Smooth muscle cell (in vitro differentiated cells): ENCODE results near the gene TRIP12. TPM values are rescaled to one million over a fixed set of nuclear protein-coding genes. Genes with fewer than 3 reads are reported as not detected.
"Not testable (repeated sequence)": the region's sequence is repeated elsewhere in the genome, so short reads cannot be mapped to it uniquely, and the experiment has no call there.

ENCODE experiments used
- DNase-seq: peaks from one replicate; lab custom pipeline; 2025; ENCODE audit not compliant: unreplicated experiment; lab: John Stamatoyannopoulos, UW
- H2AFZ ChIP-seq: fragments of 200-600 bp; sonication (generic); 2 replicates; pipeline ENCODE4 v1.6.0; 2016; ENCODE audit warnings: antibody characterized with exemption, low read depth, mild to moderate bottlenecking
- H3F3A ChIP-seq: fragments of 200-600 bp; sonication (generic); 2 replicates; pipeline ENCODE4 v1.6.0; 2017; ENCODE audit warnings: antibody characterized with exemption, low read depth
- H3K27ac ChIP-seq: fragments of 200-600 bp; sonication (generic); 2 replicates; pipeline ENCODE4 v1.5.1; 2016; ENCODE audit warnings: low read depth, mild to moderate bottlenecking
- H3K27me3 ChIP-seq: fragments of 200-600 bp; sonication (generic); 2 replicates; pipeline ENCODE4 v1.6.1; 2016; ENCODE audit warnings: low read depth, mild to moderate bottlenecking
- H3K36me3 ChIP-seq: fragments of 200-600 bp; sonication (generic); 2 replicates; pipeline ENCODE4 v1.5.1; 2016; ENCODE audit warnings: low read depth
- H3K4me1 ChIP-seq: fragments of 200-600 bp; sonication (generic); 2 replicates; pipeline ENCODE4 v1.5.1; 2016; ENCODE audit warnings: low read depth
- H3K4me2 ChIP-seq: fragments of 200-600 bp; sonication (generic); 2 replicates; pipeline ENCODE4 v1.6.0; 2016; ENCODE audit warnings: mild to moderate bottlenecking
- H3K4me3 ChIP-seq: fragments of 200-600 bp; sonication (generic); 2 replicates; pipeline ENCODE4 v1.5.1; 2016; ENCODE audit warnings: mild to moderate bottlenecking
- H3K79me2 ChIP-seq: fragments of 200-600 bp; sonication (generic); 2 replicates; pipeline ENCODE4 v1.6.0; 2016; ENCODE audit warnings: low read depth, mild to moderate bottlenecking
- H3K9ac ChIP-seq: fragments of 200-600 bp; sonication (generic); 2 replicates; pipeline ENCODE4 v1.6.0; 2016; ENCODE audit warnings: low read depth
- H3K9me3 ChIP-seq: fragments of 200-600 bp; sonication (generic); replicated peaks from 2 replicates; pipeline ENCODE4 v1.5.1; 2016; ENCODE audit warnings: low read depth
- H4K20me1 ChIP-seq: fragments of 200-600 bp; sonication (generic); 2 replicates; pipeline ENCODE4 v1.6.0; 2016; ENCODE audit warnings: low read depth
- CTCF ChIP-seq: fragments of 200-600 bp; sonication (generic); IDR thresholded peaks from 2 replicates; pipeline ENCODE4 v1.5.1; 2017; ENCODE audit warnings: borderline replicate concordance, mild to moderate bottlenecking, antibody characterized with exemption; ENCODE audit not compliant: insufficient read depth, poor library complexity, severe bottlenecking
- WGBS: methylation state at CpG from one replicate; pipeline ENCODE4 v1.1.7; 2016; ENCODE audit warnings: low lambda C conversion rate; 5-methylcytosine and 5-hydroxymethylcytosine counted together
- polyA plus RNA-seq: library from polyadenylated mRNA; unstranded; fragments of >200 nt; fragmentation: Nextera tagmentation; extraction: Ambion mirVana; gene quantifications from 2 replicates; pipeline ENCODE4 v1.2.1, GENCODE V29; 2016
- total RNA-seq: library from RNA; depleted of rRNA; stranded (reverse); fragments of >200 nt; gene quantifications from 2 replicates; pipeline ENCODE4 v1.2.3, GENCODE V29; 2014

Gene TRIP12
- total and polyA plus RNA-seq, 2 experiments from 2014 or later = 45.5 to 103 TPM

GRCh38 chr2:229752970-229753729, 168.7 kb downstream of the TRIP12 start:
- no peaks in the 10 kb centered on the region for H3F3A ChIP-seq
- H3K36me3 ChIP-seq = no peaks in the 10 kb centered on the region
- H3K79me2 ChIP-seq = no peaks in the 10 kb centered on the region
- H4K20me1 ChIP-seq = no peaks in the 10 kb centered on the region
- no peaks in the 10 kb centered on the region for H3K9me3 ChIP-seq
- 90% methylated on average over 11 of the region's 11 CpGs for WGBS
- no peak overlapping the region for H3K9ac ChIP-seq
- H3K4me1 ChIP-seq = no peaks in the 10 kb centered on the region
- no peak for DNase-seq
- H3K27ac ChIP-seq = no peak overlapping the region
- H3K27me3 ChIP-seq = no peaks in the 10 kb centered on the region
- no peak for TF ChIP-seq CTCF
- no peak overlapping the region for H2AFZ ChIP-seq
- H3K4me2 ChIP-seq = no peak overlapping the region
- H3K4me3 ChIP-seq = no peak overlapping the region

GRCh38 chr2:229749779-229750178, 172.0 kb downstream of the TRIP12 start:
- 98% methylated on average over 6 of the region's 6 CpGs for WGBS

GRCh38 chr2:229748950-229749349, 172.9 kb downstream of the TRIP12 start:
- Histone ChIP-seq H3K9ac (no peak overlapping the region), H3K9me3 (no peaks in the 10 kb centered on the region), H3K4me2 (no peak overlapping the region), H4K20me1 (no peaks in the 10 kb centered on the region), H3K36me3 (no peaks in the 10 kb centered on the region), H3F3A (no peaks in the 10 kb centered on the region), H2AFZ (no peak overlapping the region), H3K27ac (no peak overlapping the region), H3K4me3 (no peak overlapping the region), H3K27me3 (no peaks in the 10 kb centered on the region), H3K4me1 (no peaks in the 10 kb centered on the region), H3K79me2 (no peaks in the 10 kb centered on the region)
- TF ChIP-seq CTCF = no peak
- no peak for DNase-seq
- 93% methylated on average over 3 of the region's 3 CpGs for WGBS

More at GRCh38 chr2:229749779-229750178, 172.0 kb downstream of the TRIP12 start:
- TF ChIP-seq CTCF = no peak
- no peak overlapping the region for H3K4me2 ChIP-seq
- no peak overlapping the region for H3K27ac ChIP-seq
- no peaks in the 10 kb centered on the region for H3K9me3 ChIP-seq
- no peaks in the 10 kb centered on the region for H3K36me3 ChIP-seq
- H3K4me1 ChIP-seq = no peaks in the 10 kb centered on the region
- no peaks in the 10 kb centered on the region for H3K27me3 ChIP-seq
- no peak overlapping the region for H3K4me3 ChIP-seq
- H2AFZ ChIP-seq = no peak overlapping the region
- H3F3A ChIP-seq = no peaks in the 10 kb centered on the region
- no peaks in the 10 kb centered on the region for H4K20me1 ChIP-seq
- no peak overlapping the region for H3K9ac ChIP-seq
- no peaks in the 10 kb centered on the region for H3K79me2 ChIP-seq
- DNase-seq = no peak

GRCh38 chr2:229742691-229743090, 179.1 kb downstream of the TRIP12 start:
- not testable (repeated sequence) for H3K9ac ChIP-seq, H3K4me1 ChIP-seq, H3K9me3 ChIP-seq, H3K79me2 ChIP-seq, H3K36me3 ChIP-seq, H4K20me1 ChIP-seq, H3F3A ChIP-seq, DNase-seq, H3K27ac ChIP-seq, H3K4me3 ChIP-seq, H2AFZ ChIP-seq, H3K27me3 ChIP-seq, H3K4me2 ChIP-seq
- no CpG with 5 or more reads among the region's 35 CpGs for WGBS
